NCI-H187 (cell line): ENCODE measurements around the gene CFAP90.
A peak's percentile ranks its signal among the peaks of the same experiment; 100 is the strongest.

Experiments used
- DNase-seq, 2 experiments: peaks; one replicate each; lab custom pipeline; 2025; lab: John Stamatoyannopoulos, UW

The CFAP90 gene

GRCh38 chr5:7822449-7822848 is 28.5 kb downstream of the CFAP90 start:
- DNase-seq, result no peak

- no peak for DNase-seq
Observed at GRCh38 chr5:7816535-7816901, 34.4 kb downstream of the CFAP90 start.

GRCh38 chr5:7815892-7816534 is 34.9 kb downstream of the CFAP90 start:
- DNase-seq, result peak; percentile 65 to 80

- DNase-seq, result no peak
Observed at GRCh38 chr5:7814816-7815215, 36.1 kb downstream of the CFAP90 start.

GRCh38 chr5:7813576-7813975 is 37.4 kb downstream of the CFAP90 start:
- DNase-seq, result no peak

- no peak for DNase-seq
Observed at GRCh38 chr5:7813007-7813406, 37.9 kb downstream of the CFAP90 start.

- DNase-seq, result no peak
Observed at GRCh38 chr5:7811715-7812114, 39.2 kb downstream of the CFAP90 start.

GRCh38 chr5:7808998-7809397 is 41.9 kb downstream of the CFAP90 start:
- DNase-seq, result no peak

GRCh38 chr5:7805379-7805778 is 45.6 kb downstream of the CFAP90 start:
- DNase-seq, result no peak

- DNase-seq, result no peak
Observed at GRCh38 chr5:7803937-7804336, 47.0 kb downstream of the CFAP90 start.

- DNase-seq, result no peak
Observed at GRCh38 chr5:7802855-7803254, 48.1 kb downstream of the CFAP90 start.

- peak; percentile 78 to 83 for DNase-seq
Observed at GRCh38 chr5:7801891-7802614, 48.9 kb downstream of the CFAP90 start.

- no peak for DNase-seq
Observed at GRCh38 chr5:7795306-7795705, 55.6 kb downstream of the CFAP90 start.

GRCh38 chr5:7794823-7795222 is 56.1 kb downstream of the CFAP90 start:
- no peak for DNase-seq

- no peak for DNase-seq
Observed at GRCh38 chr5:7794311-7794710, 56.6 kb downstream of the CFAP90 start.

- DNase-seq, result no peak
Observed at GRCh38 chr5:7793895-7794294, 57.0 kb downstream of the CFAP90 start.

GRCh38 chr5:7789567-7789966 is 61.4 kb downstream of the CFAP90 start:
- DNase-seq, result no peak

- no peak for DNase-seq
Observed at GRCh38 chr5:7787770-7788169, 63.2 kb downstream of the CFAP90 start.

GRCh38 chr5:7784683-7785380 is 66.1 kb downstream of the CFAP90 start:
- no peak for DNase-seq

GRCh38 chr5:7781899-7782298 is 69.0 kb downstream of the CFAP90 start:
- DNase-seq, result no peak
